Kidney epithelial cell (primary cell): ENCODE results near the gene SH2D5. TPM values are rescaled to one million over a fixed set of nuclear protein-coding genes. Genes with fewer than 3 reads are reported as not detected.

Experiments
- DNase-seq: peaks from one replicate; pipeline ENCODE4 v3.0.0-alpha.2; 2010; ENCODE audit warnings: low read depth
- H3K27me3 ChIP-seq: 2 replicates; pipeline ENCODE4 v1.6.0; 2011; ENCODE audit warnings: low read length; ENCODE audit not compliant: control insufficient read depth, insufficient read depth
- H3K36me3 ChIP-seq: 2 replicates; pipeline ENCODE4 v1.5.1; 2011; ENCODE audit warnings: low read length; ENCODE audit not compliant: control insufficient read depth, insufficient read depth
- H3K4me3 ChIP-seq: 2 replicates; pipeline ENCODE4 v1.5.1; 2011; ENCODE audit warnings: low read depth, mild to moderate bottlenecking, control low read depth, low read length
- total RNA-seq: library from RNA; depleted of rRNA; stranded (reverse); fragments of >200 nt; gene quantifications from 2 replicates; pipeline ENCODE4 v1.2.3, GENCODE V29; 2015
- TF ChIP-seq, protein P1 (sequence below): IDR thresholded peaks from 2 replicates; pipeline ENCODE4 v1.5.1; 2011; ENCODE audit warnings: mild to moderate bottlenecking, moderate library complexity, low read length, control low read depth, inconsistent platforms; ENCODE audit not compliant: insufficient read depth, poor library complexity, severe bottlenecking

Gene SH2D5
- total RNA-seq, 1 donor from 2014 or later, result 11.7 TPM

DNA sequence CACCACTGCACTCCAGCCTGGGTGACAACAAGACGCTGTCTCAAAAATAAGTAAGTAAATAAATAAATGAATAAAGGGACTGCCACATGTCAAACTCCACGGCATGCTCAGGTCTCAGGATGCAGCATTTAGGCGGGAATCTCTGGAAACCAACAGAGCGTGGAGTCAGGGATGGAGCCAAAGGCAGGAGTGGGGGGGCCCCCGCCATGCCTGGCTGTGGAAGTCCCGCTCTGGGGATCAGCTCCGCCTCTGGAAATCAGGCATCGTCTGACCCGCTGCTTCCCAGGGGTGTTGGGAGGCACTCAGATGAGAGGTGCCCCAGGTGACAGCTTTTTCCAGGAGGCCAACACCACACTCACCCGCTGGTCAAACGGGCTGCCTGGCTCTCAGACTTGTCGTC is 34.9 kb downstream of the SH2D5 start:
- no peaks in the 10 kb centered on the region for H3K36me3 ChIP-seq
- no peak overlapping the region for H3K4me3 ChIP-seq
- TF ChIP-seq, protein P1, sequence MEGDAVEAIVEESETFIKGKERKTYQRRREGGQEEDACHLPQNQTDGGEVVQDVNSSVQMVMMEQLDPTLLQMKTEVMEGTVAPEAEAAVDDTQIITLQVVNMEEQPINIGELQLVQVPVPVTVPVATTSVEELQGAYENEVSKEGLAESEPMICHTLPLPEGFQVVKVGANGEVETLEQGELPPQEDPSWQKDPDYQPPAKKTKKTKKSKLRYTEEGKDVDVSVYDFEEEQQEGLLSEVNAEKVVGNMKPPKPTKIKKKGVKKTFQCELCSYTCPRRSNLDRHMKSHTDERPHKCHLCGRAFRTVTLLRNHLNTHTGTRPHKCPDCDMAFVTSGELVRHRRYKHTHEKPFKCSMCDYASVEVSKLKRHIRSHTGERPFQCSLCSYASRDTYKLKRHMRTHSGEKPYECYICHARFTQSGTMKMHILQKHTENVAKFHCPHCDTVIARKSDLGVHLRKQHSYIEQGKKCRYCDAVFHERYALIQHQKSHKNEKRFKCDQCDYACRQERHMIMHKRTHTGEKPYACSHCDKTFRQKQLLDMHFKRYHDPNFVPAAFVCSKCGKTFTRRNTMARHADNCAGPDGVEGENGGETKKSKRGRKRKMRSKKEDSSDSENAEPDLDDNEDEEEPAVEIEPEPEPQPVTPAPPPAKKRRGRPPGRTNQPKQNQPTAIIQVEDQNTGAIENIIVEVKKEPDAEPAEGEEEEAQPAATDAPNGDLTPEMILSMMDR, result no peak
- H3K27me3 ChIP-seq, result no peaks in the 10 kb centered on the region
- no peak for DNase-seq

DNA sequence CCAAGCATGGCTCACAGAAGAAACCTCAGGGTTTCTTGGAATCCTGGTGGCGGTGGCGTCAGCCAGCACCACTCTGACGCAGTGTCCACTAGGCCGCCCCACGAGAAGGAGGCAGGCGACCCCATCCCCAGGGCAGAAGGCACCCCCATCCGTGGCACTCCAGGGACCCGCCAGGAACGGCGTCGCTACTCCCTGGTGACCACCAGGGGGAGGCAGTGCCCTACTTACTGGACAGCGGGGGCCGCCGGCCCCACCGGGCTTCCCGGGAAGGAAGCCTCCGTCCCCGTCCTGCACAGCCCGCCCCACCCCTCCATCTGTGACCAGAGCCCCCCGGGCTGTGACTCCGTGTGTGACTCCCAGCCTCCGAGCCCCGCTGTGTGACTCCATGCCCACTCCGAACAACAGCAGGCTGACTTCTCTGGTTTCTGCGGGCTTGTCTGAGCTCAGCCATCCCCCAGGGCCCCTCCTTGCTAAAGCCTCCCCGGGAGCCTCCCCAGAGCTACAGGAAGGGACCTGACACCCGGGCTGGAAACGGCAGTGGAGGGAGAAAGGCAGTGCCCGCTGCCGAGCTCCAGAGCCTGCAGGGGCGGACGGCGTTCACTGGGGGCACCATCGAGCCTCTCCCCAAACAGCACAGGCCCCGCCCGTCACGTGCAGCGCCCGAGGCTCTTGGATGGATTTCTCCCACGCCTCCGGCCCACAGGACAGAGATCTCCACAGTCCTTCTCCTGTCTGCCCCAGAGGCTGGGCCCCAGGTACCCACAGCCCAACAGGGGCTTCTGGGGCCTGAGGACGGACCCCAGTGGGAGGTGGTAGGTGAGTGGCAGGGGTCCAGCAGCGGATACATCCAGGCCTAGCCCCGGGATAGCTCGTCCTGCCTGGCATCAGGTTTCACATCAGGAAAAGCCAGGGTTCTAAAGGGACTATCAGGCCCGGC is 35.8 kb downstream of the SH2D5 start:
- Histone ChIP-seq H3K36me3 (no peaks in the 10 kb centered on the region), H3K27me3 (no peaks in the 10 kb centered on the region), H3K4me3 (peak overlapping the region; percentile 33)
- peak; percentile 59 for DNase-seq
- TF ChIP-seq, protein P1, result peak; percentile 80

DNA sequence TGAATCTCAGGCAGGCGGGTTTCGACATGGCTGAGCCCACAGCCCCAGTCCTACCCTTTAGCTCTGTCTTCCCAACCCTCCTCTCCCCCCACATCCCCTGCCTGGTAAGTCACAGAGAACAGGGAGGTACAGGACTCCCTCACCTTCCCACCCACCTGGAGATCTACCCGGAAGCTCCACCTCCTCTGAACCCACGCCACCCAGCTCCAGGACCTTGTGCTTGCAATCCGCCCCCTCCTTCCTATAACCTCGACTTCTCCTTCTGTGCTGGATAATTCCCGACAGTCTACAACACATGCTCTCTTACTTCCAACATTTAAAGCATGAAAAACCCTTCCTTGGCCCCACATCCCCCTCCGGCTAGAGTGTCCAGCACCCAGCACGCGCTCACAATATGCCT is 37.0 kb downstream of the SH2D5 start:
- Histone ChIP-seq H3K4me3 (no peak overlapping the region), H3K36me3 (no peaks in the 10 kb centered on the region), H3K27me3 (no peaks in the 10 kb centered on the region)
- TF ChIP-seq, protein P1, result no peak
- DNase-seq, result no peak

DNA sequence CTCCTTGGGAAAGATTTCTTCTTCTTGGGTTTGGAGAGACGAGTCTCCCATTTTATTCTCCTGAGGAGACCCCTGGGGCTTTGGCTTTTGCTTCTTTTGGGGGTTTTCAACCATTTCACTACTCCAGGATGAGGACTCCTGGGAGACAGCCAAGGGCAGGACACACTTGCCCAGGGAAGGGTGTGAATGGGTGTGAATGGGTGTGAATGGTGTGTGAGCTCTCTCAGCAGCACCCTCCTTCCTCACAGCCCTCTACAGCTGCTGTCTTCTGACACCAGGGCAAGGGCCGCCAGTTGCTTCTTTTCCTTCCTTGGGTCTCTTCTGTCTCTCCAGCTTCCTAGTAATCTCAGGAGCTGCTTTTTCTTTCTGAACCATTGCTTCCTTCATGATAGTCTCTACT is 38.9 kb downstream of the SH2D5 start:
- DNase-seq, result no peak
- TF ChIP-seq, protein P1, result no peak
- Histone ChIP-seq H3K27me3 (no peaks in the 10 kb centered on the region), H3K4me3 (no peak overlapping the region), H3K36me3 (no peaks in the 10 kb centered on the region)

DNA sequence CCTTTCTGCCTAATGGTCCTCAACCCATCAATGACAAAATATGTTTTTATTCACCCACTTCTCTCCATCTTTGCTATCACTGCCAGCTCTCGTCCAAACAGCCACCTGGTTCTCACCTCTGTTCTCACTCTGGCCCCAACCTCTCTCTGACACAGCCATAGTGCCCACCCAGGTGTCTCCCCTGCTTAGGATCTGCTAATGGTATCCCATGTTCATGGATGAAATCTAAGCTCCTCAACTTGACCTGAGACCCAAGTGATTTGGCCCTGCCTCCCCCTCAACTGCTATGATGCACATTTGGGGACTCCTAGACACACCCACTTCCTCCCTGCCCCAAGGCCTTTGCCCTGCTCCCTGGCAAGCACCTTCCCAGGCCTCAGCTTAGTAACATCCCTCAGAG is 40.6 kb downstream of the SH2D5 start:
- Histone ChIP-seq H3K27me3 (no peaks in the 10 kb centered on the region), H3K36me3 (no peaks in the 10 kb centered on the region), H3K4me3 (no peak overlapping the region)
- TF ChIP-seq, protein P1, result no peak
- no peak for DNase-seq
